ENCODE measurements around the gene GASK1A. TPM values are rescaled to one million over a fixed set of nuclear protein-coding genes. Genes with fewer than 3 reads are reported as not detected.

Gene GASK1A
- total RNA-seq, 1 donor from 2014 or later = not detected

GRCh38 chr3:43025423-43025822 is 46.3 kb downstream of the GASK1A start:
- no peaks in the 10 kb centered on the region for H3K27me3 Mint-ChIP-seq (ENCODE audit: unreplicated experiment)
- DNase-seq = no peak
- H3K9me3 Mint-ChIP-seq (ENCODE audit: unreplicated experiment) = no peaks in the 10 kb centered on the region
- no peaks in the 10 kb centered on the region for H3K4me1 Mint-ChIP-seq (ENCODE audit: low read depth, unreplicated experiment)
- no peak overlapping the region for H3K4me3 Mint-ChIP-seq (ENCODE audit: unreplicated experiment)
- H3K36me3 Mint-ChIP-seq (ENCODE audit: unreplicated experiment) = no peaks in the 10 kb centered on the region
- TF ChIP-seq, protein P1, sequence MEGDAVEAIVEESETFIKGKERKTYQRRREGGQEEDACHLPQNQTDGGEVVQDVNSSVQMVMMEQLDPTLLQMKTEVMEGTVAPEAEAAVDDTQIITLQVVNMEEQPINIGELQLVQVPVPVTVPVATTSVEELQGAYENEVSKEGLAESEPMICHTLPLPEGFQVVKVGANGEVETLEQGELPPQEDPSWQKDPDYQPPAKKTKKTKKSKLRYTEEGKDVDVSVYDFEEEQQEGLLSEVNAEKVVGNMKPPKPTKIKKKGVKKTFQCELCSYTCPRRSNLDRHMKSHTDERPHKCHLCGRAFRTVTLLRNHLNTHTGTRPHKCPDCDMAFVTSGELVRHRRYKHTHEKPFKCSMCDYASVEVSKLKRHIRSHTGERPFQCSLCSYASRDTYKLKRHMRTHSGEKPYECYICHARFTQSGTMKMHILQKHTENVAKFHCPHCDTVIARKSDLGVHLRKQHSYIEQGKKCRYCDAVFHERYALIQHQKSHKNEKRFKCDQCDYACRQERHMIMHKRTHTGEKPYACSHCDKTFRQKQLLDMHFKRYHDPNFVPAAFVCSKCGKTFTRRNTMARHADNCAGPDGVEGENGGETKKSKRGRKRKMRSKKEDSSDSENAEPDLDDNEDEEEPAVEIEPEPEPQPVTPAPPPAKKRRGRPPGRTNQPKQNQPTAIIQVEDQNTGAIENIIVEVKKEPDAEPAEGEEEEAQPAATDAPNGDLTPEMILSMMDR (IDR thresholded peaks at IDR 0.05; ENCODE audit: partially characterized antibody, unreplicated experiment) = no peak
- no peak overlapping the region for H3K27ac Mint-ChIP-seq (ENCODE audit: unreplicated experiment)

DNA sequence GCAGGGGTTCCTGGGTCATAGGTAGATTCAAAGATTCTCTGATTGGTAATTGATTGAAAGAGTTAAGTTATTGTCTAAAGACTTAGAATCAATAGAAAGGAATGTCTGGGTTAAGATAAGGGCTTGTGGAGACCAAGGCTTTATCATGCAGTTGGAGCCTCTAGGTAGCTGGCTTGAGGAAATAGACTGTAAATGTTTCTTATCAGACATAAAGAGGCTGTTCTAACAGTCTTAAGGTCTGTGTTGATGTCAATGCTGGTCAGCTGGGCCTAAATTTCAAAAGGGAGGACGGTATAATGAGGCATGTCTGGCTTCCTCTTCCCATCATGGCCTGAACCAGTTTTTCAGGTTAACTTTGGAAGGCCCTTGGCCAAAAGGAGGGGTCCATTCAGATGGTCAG is 48.9 kb downstream of the GASK1A start:
- TF ChIP-seq, protein P1 (IDR thresholded peaks at IDR 0.05; ENCODE audit: partially characterized antibody, unreplicated experiment) = no peak
- DNase-seq = no peak
- H3K4me3 Mint-ChIP-seq (ENCODE audit: unreplicated experiment) = no peak overlapping the region
- peaks cover 2% of the 10 kb centered on the region for H3K27me3 Mint-ChIP-seq (ENCODE audit: unreplicated experiment)
- H3K36me3 Mint-ChIP-seq (ENCODE audit: unreplicated experiment) = no peaks in the 10 kb centered on the region
- H3K27ac Mint-ChIP-seq (ENCODE audit: unreplicated experiment) = no peak overlapping the region
- H3K9me3 Mint-ChIP-seq (ENCODE audit: unreplicated experiment) = no peaks in the 10 kb centered on the region
- no peaks in the 10 kb centered on the region for H3K4me1 Mint-ChIP-seq (ENCODE audit: low read depth, unreplicated experiment)

DNA sequence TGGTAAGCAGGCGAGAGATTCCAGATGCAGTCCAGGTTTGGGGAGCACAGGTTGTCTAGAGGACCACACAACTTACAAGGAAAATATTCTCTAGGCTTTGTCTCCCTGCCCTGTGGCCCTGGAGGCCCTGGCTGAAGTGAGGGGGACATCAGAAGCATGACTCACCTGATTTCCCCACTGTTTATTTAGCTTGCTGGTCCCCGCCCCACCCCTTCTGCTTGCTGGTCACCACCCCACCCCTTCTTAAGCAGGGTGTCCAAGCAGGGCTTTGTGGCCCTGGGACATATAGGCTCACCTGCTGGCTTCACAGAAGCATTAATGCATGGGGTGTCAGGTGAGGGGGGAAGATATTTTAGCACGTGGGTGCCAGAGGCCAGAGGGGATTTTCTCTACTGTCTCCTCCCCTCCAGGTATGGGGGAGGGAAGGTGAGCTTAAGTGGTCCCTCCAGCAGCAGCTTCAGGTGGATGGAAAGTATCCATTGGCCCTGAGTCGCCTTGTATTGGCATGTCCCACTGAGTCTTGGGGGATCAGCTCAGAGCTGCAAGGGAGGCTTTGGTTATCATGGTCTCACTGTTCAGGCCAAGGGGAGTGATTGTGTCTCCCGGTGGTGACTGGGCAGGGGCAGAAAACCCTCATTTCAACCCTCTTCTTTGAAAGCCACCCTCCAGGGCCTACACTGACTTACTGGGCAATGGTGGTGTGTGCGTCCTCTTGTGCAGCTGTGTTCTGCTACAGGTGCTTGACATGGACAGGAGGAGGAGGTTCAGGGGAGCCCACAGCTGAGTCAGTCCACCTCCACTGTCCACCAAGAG is 49.8 kb downstream of the GASK1A start:
- Mint-ChIP-seq H3K4me3 (ENCODE audit: unreplicated experiment) (no peak overlapping the region), H3K27me3 (ENCODE audit: unreplicated experiment) (peaks cover 2% of the 10 kb centered on the region), H3K36me3 (ENCODE audit: unreplicated experiment) (peaks cover 1% of the 10 kb centered on the region), H3K27ac (ENCODE audit: unreplicated experiment) (no peak overlapping the region), H3K9me3 (ENCODE audit: unreplicated experiment) (no peaks in the 10 kb centered on the region), H3K4me1 (ENCODE audit: low read depth, unreplicated experiment) (no peaks in the 10 kb centered on the region)
- no peak for DNase-seq
- TF ChIP-seq, protein P1 (IDR thresholded peaks at IDR 0.05; ENCODE audit: partially characterized antibody, unreplicated experiment) = no peak

DNA sequence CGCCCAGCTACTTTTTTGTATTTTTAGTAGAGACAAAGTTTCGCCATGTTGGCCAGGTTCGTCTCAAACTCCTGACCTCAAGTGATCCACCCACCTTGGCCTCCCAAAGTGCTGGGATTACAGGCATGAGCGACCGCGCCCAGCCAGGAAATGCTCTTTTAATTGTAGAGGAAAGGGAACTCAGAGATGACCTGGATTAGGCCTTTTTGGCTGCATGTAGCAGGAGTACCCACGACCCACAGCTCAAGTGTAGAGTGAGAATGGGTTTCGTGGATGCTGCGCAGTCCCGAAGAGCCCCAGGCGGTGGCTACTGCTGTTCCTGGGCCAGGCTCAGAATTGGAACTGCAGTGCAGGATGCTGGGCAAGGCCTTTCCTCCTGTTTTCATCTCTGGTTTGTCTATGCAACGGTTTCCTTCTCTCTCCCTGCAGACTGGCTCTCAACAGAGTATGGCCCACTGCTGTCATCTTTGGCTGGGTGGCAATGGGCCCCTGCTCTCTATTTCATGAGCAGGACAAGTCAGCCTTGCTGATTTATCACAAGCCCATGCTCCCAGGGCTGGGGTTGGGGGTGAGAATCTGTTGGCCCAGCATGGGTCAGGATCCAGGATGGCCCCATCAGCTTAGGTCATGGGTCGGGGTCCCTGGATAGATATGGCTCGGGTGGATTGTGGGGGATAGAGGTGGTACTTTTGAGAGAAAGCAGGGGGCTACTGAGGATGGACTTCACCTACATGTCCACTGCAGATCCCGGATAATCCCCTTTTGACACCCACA is 51.2 kb downstream of the GASK1A start:
- H3K36me3 Mint-ChIP-seq (ENCODE audit: unreplicated experiment) = peaks cover 5% of the 10 kb centered on the region
- H3K27ac Mint-ChIP-seq (ENCODE audit: unreplicated experiment) = no peak overlapping the region

More for the DNA sequence above, 51.2 kb downstream of the GASK1A start:
- Mint-ChIP-seq H3K9me3 (ENCODE audit: unreplicated experiment) (no peaks in the 10 kb centered on the region), H3K4me1 (ENCODE audit: low read depth, unreplicated experiment) (no peaks in the 10 kb centered on the region), H3K27me3 (ENCODE audit: unreplicated experiment) (peaks cover 2% of the 10 kb centered on the region), H3K4me3 (ENCODE audit: unreplicated experiment) (no peak overlapping the region)
- TF ChIP-seq, protein P1 (IDR thresholded peaks at IDR 0.05; ENCODE audit: partially characterized antibody, unreplicated experiment) = no peak
- no peak for DNase-seq

All from glutamatergic neuron (in vitro differentiated cells).